Keratinocyte (primary cell): ENCODE data around the gene ZMIZ1.

Experiments
- CTCF ChIP-seq, 3 experiments: IDR thresholded peaks in 1 of 3; conservative IDR thresholded peaks in 1 of 3; optimal IDR thresholded peaks in 1 of 3; 2 replicates in 2 of 3; 3 replicates in 1 of 3; pipeline versions ENCODE3 to v1.5.1; 2011; ENCODE audit warnings: low read length in 3 of 3, mild to moderate bottlenecking in 3 of 3, moderate library complexity in 2 of 3, control low read depth in 1 of 3, inconsistent platforms in 1 of 3; ENCODE audit not compliant: insufficient read depth in 2 of 3; ENCODE audit errors: extremely low read depth in 1 of 3
- EZH2 ChIP-seq: IDR thresholded peaks from one replicate; pipeline ENCODE4 v1.6.1; 2012; ENCODE audit warnings: inconsistent platforms, mild to moderate bottlenecking, low read length, moderate library complexity

DNA sequence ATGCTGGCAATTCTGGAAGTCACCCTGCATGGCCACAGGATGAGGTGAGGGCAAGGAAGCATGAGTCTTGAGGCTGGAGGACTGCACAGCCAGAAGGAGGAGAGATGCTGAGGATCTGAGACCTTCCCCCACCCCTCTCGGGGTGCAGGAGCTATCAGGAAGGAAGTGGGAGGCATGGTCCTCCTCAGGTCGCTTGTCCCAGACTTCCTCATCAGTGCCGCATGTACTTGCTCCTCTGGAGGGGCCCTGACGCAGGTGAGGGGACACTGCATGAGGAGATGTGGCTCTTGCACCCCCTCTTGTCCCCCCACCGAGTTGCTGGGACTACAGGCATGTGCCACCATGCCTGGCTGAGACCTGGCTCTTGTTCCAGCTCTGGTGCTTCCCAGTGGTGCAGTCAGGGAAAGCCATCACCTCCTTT lies 5.7 kb upstream of the ZMIZ1 start:
- no peak for TF ChIP-seq CTCF (optimal IDR thresholded peaks at IDR 0.05 in 1 of 3, IDR thresholded peaks at IDR 0.05 in 1 of 3, conservative IDR thresholded peaks at IDR 0.05 in 1 of 3; ENCODE audit: extremely low read depth in 1 of 3, insufficient read depth in 2 of 3, low read length in 3 of 3)
- TF ChIP-seq EZH2: no peak
